OCI-LY3 (cell line): Measurements from ENCODE around the gene PAK5.

Experiments
- H2AFZ ChIP-seq: fragments of 200-600, 300-600 bp; shearing (Covaris generic); 2 replicates; pipeline ENCODE4 v1.6.0; 2014; ENCODE audit warnings: antibody characterized with exemption, low read depth, low read length
- H3K27ac ChIP-seq: fragments of 200-600, 300-600 bp; sonication (generic); 2 replicates; pipeline ENCODE4 v1.5.1; 2014; ENCODE audit warnings: mild to moderate bottlenecking, low read length, moderate library complexity, mixed read lengths
- H3K27me3 ChIP-seq: fragments of 200-600, 300-600 bp; sonication (generic); 2 replicates; pipeline ENCODE4 v1.6.1; 2014; ENCODE audit warnings: low read depth, low read length, mixed read lengths
- H3K36me3 ChIP-seq: fragments of 200-600, 300-600 bp; sonication (generic); replicated peaks from 2 replicates; pipeline ENCODE3; 2014; ENCODE audit warnings: low read depth, low read length, mixed read lengths
- H3K4me1 ChIP-seq: fragments of 300-600, 200-600 bp; sonication (generic); 2 replicates; pipeline ENCODE4 v1.6.1; 2014; ENCODE audit warnings: low read length, mixed read lengths
- H3K4me2 ChIP-seq: fragments of 200-600, 300-600 bp; sonication (generic); 2 replicates; pipeline ENCODE4 v1.6.1; 2014; ENCODE audit warnings: low read length, mixed read lengths
- H3K4me3 ChIP-seq: fragments of 300-600, 200-600 bp; sonication (generic); 2 replicates; pipeline ENCODE4 v1.5.1; 2014; ENCODE audit warnings: antibody characterized with exemption, mild to moderate bottlenecking, low read length, moderate library complexity
- H3K79me2 ChIP-seq: fragments of 300-600, 200-600 bp; shearing (Covaris generic); 2 replicates; pipeline ENCODE4 v1.6.1; 2014; ENCODE audit warnings: mild to moderate bottlenecking, low read length, mixed read lengths
- H3K9ac ChIP-seq: fragments of 300-600, 200-600 bp; shearing (Covaris generic); 2 replicates; pipeline ENCODE4 v1.6.0; 2014; ENCODE audit warnings: mild to moderate bottlenecking, low read length, moderate library complexity
- H3K9me3 ChIP-seq: fragments of 200-600, 300-600 bp; shearing (Covaris generic); 2 replicates; pipeline ENCODE4 v1.6.1; 2014; ENCODE audit warnings: low read length, mixed read lengths; ENCODE audit not compliant: insufficient read depth
- H4K20me1 ChIP-seq: fragments of 200-600, 300-600 bp; sonication (generic); 2 replicates; pipeline ENCODE4 v1.6.1; 2016; ENCODE audit warnings: low read length, mixed read lengths; ENCODE audit not compliant: insufficient read depth
- EZH2phosphoT487 ChIP-seq: fragments of 200-600 bp; shearing (Covaris generic); IDR thresholded peaks from 2 replicates; pipeline ENCODE4 v1.6.1; 2018; ENCODE audit warnings: antibody characterized with exemption, mixed run types, low read depth
- TF ChIP-seq, protein P1 (sequence below): fragments of 200-600, 300-600 bp; sonication (generic); IDR thresholded peaks from 2 replicates; pipeline ENCODE4 v1.5.1; 2014; ENCODE audit warnings: antibody characterized with exemption, low read length, low read depth

The PAK5 gene

DNA sequence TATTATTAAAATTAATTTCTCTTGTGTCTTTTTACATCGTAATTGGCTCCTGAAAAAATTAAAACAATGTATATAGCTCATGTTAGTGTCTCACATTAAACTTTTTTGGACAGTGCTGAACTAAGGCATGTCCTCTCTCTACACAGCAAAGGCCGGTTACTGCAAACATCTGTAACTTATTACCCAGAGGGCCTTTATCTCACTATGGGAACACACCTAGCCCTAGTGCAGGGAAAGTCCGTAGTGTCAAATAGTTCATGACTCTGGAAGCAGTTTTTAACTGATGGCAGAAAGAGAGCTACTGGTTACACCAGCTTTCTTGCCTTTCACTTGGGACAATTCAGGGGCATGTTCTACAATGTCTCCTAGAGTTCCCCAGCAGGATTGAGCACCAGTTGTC lies 82.2 kb downstream of the PAK5 start:
- no peaks in the 10 kb centered on the region for H3K4me1 ChIP-seq
- no peaks in the 10 kb centered on the region for H3K79me2 ChIP-seq
- no peak overlapping the region for H3K4me2 ChIP-seq
- no peak overlapping the region for H3K27ac ChIP-seq
- TF ChIP-seq, protein P1, sequence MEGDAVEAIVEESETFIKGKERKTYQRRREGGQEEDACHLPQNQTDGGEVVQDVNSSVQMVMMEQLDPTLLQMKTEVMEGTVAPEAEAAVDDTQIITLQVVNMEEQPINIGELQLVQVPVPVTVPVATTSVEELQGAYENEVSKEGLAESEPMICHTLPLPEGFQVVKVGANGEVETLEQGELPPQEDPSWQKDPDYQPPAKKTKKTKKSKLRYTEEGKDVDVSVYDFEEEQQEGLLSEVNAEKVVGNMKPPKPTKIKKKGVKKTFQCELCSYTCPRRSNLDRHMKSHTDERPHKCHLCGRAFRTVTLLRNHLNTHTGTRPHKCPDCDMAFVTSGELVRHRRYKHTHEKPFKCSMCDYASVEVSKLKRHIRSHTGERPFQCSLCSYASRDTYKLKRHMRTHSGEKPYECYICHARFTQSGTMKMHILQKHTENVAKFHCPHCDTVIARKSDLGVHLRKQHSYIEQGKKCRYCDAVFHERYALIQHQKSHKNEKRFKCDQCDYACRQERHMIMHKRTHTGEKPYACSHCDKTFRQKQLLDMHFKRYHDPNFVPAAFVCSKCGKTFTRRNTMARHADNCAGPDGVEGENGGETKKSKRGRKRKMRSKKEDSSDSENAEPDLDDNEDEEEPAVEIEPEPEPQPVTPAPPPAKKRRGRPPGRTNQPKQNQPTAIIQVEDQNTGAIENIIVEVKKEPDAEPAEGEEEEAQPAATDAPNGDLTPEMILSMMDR, result no peak
- no peak for TF ChIP-seq EZH2phosphoT487
- no peaks in the 10 kb centered on the region for H4K20me1 ChIP-seq
- no peak overlapping the region for H3K9ac ChIP-seq
- H3K4me3 ChIP-seq, result no peak overlapping the region
- H2AFZ ChIP-seq, result no peak overlapping the region
- H3K9me3 ChIP-seq, result no peaks in the 10 kb centered on the region
- H3K36me3 ChIP-seq, result no peaks in the 10 kb centered on the region
- H3K27me3 ChIP-seq, result peaks cover 6% of the 10 kb centered on the region; the same call in 1 of the 2 replicates

DNA sequence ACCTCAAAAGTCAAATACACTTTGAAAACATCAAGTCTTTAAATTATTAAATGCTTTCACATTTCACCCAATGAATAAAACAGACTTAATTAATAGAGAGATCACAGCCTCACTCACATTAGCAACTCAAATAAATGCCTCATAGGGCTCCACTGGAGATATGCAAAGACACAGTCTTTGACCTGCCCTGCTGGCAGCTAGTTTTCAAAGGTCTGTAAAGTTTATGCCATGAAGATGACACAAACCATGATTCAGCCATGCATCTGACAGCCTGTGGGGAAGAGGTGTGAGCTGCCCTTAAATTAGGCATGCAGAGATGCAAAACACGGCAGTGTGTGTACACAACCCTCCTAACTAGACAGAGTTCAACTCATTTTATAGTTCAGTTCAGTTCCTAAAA lies 83.6 kb downstream of the PAK5 start:
- Histone ChIP-seq H3K27ac (no peak overlapping the region), H3K79me2 (no peaks in the 10 kb centered on the region), H3K4me3 (no peak overlapping the region), H3K27me3 (peaks cover 6% of the 10 kb centered on the region; the same call in 1 of the 2 replicates), H3K9me3 (no peaks in the 10 kb centered on the region), H3K36me3 (no peaks in the 10 kb centered on the region), H3K4me1 (no peaks in the 10 kb centered on the region), H2AFZ (no peak overlapping the region), H3K4me2 (no peak overlapping the region), H3K9ac (no peak overlapping the region), H4K20me1 (no peaks in the 10 kb centered on the region)
- TF ChIP-seq EZH2phosphoT487, result no peak
- TF ChIP-seq, protein P1, result no peak

DNA sequence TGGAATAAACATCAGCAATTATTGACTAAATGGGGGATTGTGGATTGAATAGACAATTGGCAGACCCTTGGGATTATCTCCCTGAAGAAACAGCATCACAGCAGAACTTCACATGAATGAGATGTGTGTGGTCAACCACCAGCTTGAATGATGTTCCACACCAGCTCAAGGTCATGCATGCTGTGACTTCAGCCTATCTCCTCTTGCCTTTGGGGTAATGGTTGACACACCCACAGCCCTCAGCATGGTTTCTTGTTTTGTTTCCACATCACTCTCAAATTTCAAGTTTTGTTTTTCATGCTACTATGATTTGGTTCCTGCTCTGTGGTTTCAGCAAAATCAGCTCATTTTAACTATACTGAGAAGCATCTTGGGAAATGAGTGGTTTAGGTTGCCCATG lies 94.3 kb downstream of the PAK5 start:
- Histone ChIP-seq H3K4me3 (no peak overlapping the region), H3K9ac (no peak overlapping the region), H4K20me1 (no peaks in the 10 kb centered on the region), H2AFZ (no peak overlapping the region), H3K27me3 (peaks cover 4% of the 10 kb centered on the region; the same call in 1 of the 2 replicates), H3K9me3 (no peaks in the 10 kb centered on the region), H3K4me1 (no peaks in the 10 kb centered on the region), H3K36me3 (no peaks in the 10 kb centered on the region), H3K27ac (no peak overlapping the region), H3K4me2 (no peak overlapping the region), H3K79me2 (no peaks in the 10 kb centered on the region)
- TF ChIP-seq EZH2phosphoT487, result no peak
- TF ChIP-seq, protein P1, result no peak

DNA sequence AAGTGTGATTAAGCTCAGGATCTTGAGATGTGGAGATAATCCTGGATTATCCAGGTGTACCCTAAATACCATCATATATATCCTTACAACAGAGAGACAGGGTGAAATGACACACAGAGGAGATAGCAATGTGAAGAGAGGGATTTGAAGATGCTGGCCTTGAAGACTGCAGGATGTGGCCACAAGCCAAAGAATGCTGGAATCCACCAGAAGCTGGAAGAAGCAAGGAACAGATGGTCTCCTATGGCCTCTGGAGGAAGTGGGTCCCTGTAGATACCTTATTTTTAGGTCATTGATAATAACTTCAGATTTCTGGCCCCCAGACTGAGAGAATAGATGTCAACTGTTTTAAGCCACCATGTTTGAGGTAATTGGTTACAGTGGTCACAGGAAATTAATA lies 95.0 kb downstream of the PAK5 start:
- Histone ChIP-seq H3K4me3 (no peak overlapping the region), H3K27ac (no peak overlapping the region), H4K20me1 (no peaks in the 10 kb centered on the region), H3K4me2 (no peak overlapping the region), H3K36me3 (no peaks in the 10 kb centered on the region), H2AFZ (no peak overlapping the region), H3K79me2 (no peaks in the 10 kb centered on the region), H3K9ac (no peak overlapping the region), H3K9me3 (no peaks in the 10 kb centered on the region), H3K27me3 (peaks cover 4% of the 10 kb centered on the region; the same call in 1 of the 2 replicates), H3K4me1 (no peaks in the 10 kb centered on the region)
- TF ChIP-seq EZH2phosphoT487, result no peak
- TF ChIP-seq, protein P1, result no peak
